ENCODE data around the gene PDE4D.

DNA sequence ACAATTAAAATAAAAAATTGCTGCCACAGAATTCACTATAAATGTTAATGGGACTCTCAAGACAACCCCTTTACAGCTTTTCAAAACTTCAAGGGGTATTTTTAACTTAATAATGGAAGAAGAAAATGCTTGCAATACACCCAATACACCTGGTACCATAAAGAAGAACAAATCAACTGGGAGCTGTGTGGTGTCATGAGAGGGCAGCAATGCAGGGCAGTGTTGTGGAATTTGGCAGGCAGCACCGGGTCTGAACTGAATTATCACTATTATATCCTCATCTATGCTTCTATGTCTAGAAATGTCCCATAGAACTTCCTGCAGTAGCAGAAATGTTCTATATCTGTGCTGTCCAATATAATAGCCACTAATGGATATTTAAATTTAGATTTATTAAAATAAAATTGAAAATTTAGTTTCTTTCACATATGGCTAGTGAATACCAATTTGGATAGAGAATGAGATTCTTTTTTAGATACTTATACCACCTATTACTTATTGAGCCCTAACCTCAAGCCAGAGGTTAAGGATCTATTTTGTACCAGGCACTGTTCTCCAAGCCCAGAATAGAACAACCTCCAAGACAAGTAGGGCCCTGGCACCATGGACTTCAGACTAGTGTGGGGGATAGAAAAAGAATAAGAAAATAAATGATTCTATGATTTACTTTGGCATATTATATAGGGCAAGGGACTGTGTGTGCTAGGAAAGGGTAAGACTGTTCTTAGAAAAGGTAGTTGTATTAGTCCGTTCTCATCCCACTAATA is 265.3 kb downstream of the PDE4D start:
- TF ChIP-seq, protein P1, sequence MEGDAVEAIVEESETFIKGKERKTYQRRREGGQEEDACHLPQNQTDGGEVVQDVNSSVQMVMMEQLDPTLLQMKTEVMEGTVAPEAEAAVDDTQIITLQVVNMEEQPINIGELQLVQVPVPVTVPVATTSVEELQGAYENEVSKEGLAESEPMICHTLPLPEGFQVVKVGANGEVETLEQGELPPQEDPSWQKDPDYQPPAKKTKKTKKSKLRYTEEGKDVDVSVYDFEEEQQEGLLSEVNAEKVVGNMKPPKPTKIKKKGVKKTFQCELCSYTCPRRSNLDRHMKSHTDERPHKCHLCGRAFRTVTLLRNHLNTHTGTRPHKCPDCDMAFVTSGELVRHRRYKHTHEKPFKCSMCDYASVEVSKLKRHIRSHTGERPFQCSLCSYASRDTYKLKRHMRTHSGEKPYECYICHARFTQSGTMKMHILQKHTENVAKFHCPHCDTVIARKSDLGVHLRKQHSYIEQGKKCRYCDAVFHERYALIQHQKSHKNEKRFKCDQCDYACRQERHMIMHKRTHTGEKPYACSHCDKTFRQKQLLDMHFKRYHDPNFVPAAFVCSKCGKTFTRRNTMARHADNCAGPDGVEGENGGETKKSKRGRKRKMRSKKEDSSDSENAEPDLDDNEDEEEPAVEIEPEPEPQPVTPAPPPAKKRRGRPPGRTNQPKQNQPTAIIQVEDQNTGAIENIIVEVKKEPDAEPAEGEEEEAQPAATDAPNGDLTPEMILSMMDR (IDR thresholded peaks at IDR 0.05): no peak
- no peak for TF ChIP-seq POLR2A (IDR thresholded peaks at IDR 0.05)
